ENCODE measurements around the gene TNNC1. TPM values are rescaled to one million over a fixed set of nuclear protein-coding genes. Genes with fewer than 3 reads are reported as not detected.

The TNNC1 gene
- total RNA-seq, 2 experiments from 2014 or later, result 4.8 to 5.9 TPM

GRCh38 chr3:52480768-52481715, 27.2 kb upstream of the TNNC1 start:
- POLR2A ChIA-PET, result no interaction called here
- CTCF ChIA-PET, result no interaction called here
- no peaks in the 10 kb centered on the region for H3K27me3 Mint-ChIP-seq
- H3K4me3 Mint-ChIP-seq, result no peak overlapping the region
- H3K27ac Mint-ChIP-seq, result no peak overlapping the region
- DNase-seq (no peak), ATAC-seq (no peak)
- TF ChIP-seq CTCF (IDR thresholded peaks at IDR 0.05), result no peak
- intact Hi-C loops (cut with micrococcal nuclease), result no loop called here
- no peaks in the 10 kb centered on the region for H3K4me1 Mint-ChIP-seq (ENCODE audit: low read depth)
- H3K9me3 Mint-ChIP-seq, result no peaks in the 10 kb centered on the region
- peaks cover 12% of the 10 kb centered on the region for H3K36me3 Mint-ChIP-seq (ENCODE audit: low read depth)

- no peaks in the 10 kb centered on the region for H3K9me3 Mint-ChIP-seq
- no peak overlapping the region for H3K4me3 Mint-ChIP-seq
- DNase-seq (no peak), ATAC-seq (no peak)
- no peak for TF ChIP-seq CTCF (IDR thresholded peaks at IDR 0.05)
- no peak overlapping the region for H3K27ac Mint-ChIP-seq
- peaks cover 12% of the 10 kb centered on the region for H3K36me3 Mint-ChIP-seq (ENCODE audit: low read depth)
- no peaks in the 10 kb centered on the region for H3K27me3 Mint-ChIP-seq
- ChIA-PET POLR2A (no interaction called here), CTCF (no interaction called here)
- H3K4me1 Mint-ChIP-seq (ENCODE audit: low read depth), result no peaks in the 10 kb centered on the region
- intact Hi-C loops (cut with micrococcal nuclease), result no loop called here
Measured at GRCh38 chr3:52479877-52480575, 26.2 kb upstream of the TNNC1 start.

- TF ChIP-seq CTCF (IDR thresholded peaks at IDR 0.05), result no peak
- Mint-ChIP-seq H3K9me3 (no peaks in the 10 kb centered on the region), H3K27me3 (no peaks in the 10 kb centered on the region), H3K4me3 (no peak overlapping the region), H3K27ac (no peak overlapping the region), H3K36me3 (ENCODE audit: low read depth) (peaks cover 16% of the 10 kb centered on the region), H3K4me1 (ENCODE audit: low read depth) (no peaks in the 10 kb centered on the region)
- no peak for DNase-seq
- CTCF ChIA-PET, result no interaction called here
- intact Hi-C loops (cut with micrococcal nuclease), result no loop called here
- ATAC-seq, result no peak
- POLR2A ChIA-PET, result no interaction called here
Measured at GRCh38 chr3:52479037-52479876, 25.4 kb upstream of the TNNC1 start.

- POLR2A ChIA-PET, result no interaction called here
- no peak for TF ChIP-seq CTCF (IDR thresholded peaks at IDR 0.05)
Measured at GRCh38 chr3:52477796-52478095, 23.9 kb upstream of the TNNC1 start.

More at GRCh38 chr3:52477796-52478095, 23.9 kb upstream of the TNNC1 start:
- CTCF ChIA-PET, result no interaction called here
- H3K27ac Mint-ChIP-seq, result no peak overlapping the region
- intact Hi-C loops (cut with micrococcal nuclease), result no loop called here
- H3K4me1 Mint-ChIP-seq (ENCODE audit: low read depth), result no peaks in the 10 kb centered on the region
- no peak overlapping the region for H3K4me3 Mint-ChIP-seq
- H3K36me3 Mint-ChIP-seq (ENCODE audit: low read depth), result peaks cover 20% of the 10 kb centered on the region
- ATAC-seq (no peak), DNase-seq (no peak)
- H3K9me3 Mint-ChIP-seq, result no peaks in the 10 kb centered on the region
- H3K27me3 Mint-ChIP-seq, result no peaks in the 10 kb centered on the region

Measured in activated CD8-positive, alpha-beta T cell treated with anti-CD3 and anti-CD28 coated beads for 36 hours (primary cell).